Progenitor cell of endocrine pancreas (in vitro differentiated cells): ENCODE results near the gene PRKCE. TPM values are rescaled to one million over a fixed set of nuclear protein-coding genes. Genes with fewer than 3 reads are reported as not detected.
A peak's percentile ranks its signal among the peaks of the same experiment; 100 is the strongest.

Source experiments
- DNase-seq: peaks from one replicate; pipeline ENCODE4 v3.0.0; 2021; ENCODE audit warnings: low spot score; ENCODE audit not compliant: unreplicated experiment
- H3K27ac Mint-ChIP-seq: 2 replicates; pipeline ENCODE4 v1.8.0; 2021; ENCODE audit warnings: mild to moderate bottlenecking, moderate library complexity, mixed read lengths
- H3K27me3 Mint-ChIP-seq: 2 replicates; pipeline ENCODE4 v1.8.0; 2021; ENCODE audit warnings: mixed read lengths
- H3K36me3 Mint-ChIP-seq: 2 replicates; pipeline ENCODE4 v1.8.0; 2022; ENCODE audit warnings: mixed read lengths; ENCODE audit not compliant: insufficient read depth
- H3K4me1 Mint-ChIP-seq: 2 replicates; pipeline ENCODE4 v1.8.0; 2021; ENCODE audit warnings: low read depth, mixed read lengths
- H3K4me3 Mint-ChIP-seq: 2 replicates; pipeline ENCODE4 v1.8.0; 2021; ENCODE audit warnings: low read depth, mild to moderate bottlenecking, moderate library complexity, mixed read lengths
- H3K9me3 Mint-ChIP-seq: 2 replicates; pipeline ENCODE4 v1.8.0; 2021; ENCODE audit warnings: low read depth, mixed read lengths
- CTCF ChIP-seq: fragments of 200-600 bp; sonication (generic); IDR thresholded peaks from one replicate; pipeline ENCODE4 v1.5.0; 2021; ENCODE audit warnings: antibody characterized with exemption, mild to moderate bottlenecking; ENCODE audit not compliant: unreplicated experiment
- total RNA-seq: library from RNA; stranded (reverse); gene quantifications from 2 replicates; pipeline ENCODE4 v1.2.1, GENCODE V29; 2021

Gene PRKCE
- total RNA-seq, 1 donor from 2014 or later, result 4.2 TPM

GRCh38 chr2:46051085-46051484, 399.6 kb downstream of the PRKCE start:
- Mint-ChIP-seq H3K27ac (no peak overlapping the region), H3K9me3 (peaks cover 2% of the 10 kb centered on the region), H3K4me1 (peaks cover 2% of the 10 kb centered on the region), H3K4me3 (no peak overlapping the region), H3K36me3 (no peaks in the 10 kb centered on the region), H3K27me3 (no peaks in the 10 kb centered on the region)
- no peak for TF ChIP-seq CTCF
- no peak for DNase-seq

- Mint-ChIP-seq H3K9me3 (peaks cover 2% of the 10 kb centered on the region), H3K27me3 (no peaks in the 10 kb centered on the region), H3K36me3 (no peaks in the 10 kb centered on the region), H3K4me3 (no peak overlapping the region), H3K27ac (no peak overlapping the region), H3K4me1 (peaks cover 2% of the 10 kb centered on the region)
- TF ChIP-seq CTCF, result no peak
- DNase-seq, result no peak
Measured at GRCh38 chr2:46053564-46053963, 402.1 kb downstream of the PRKCE start.

- no peak for TF ChIP-seq CTCF
- H3K4me1 Mint-ChIP-seq, result no peaks in the 10 kb centered on the region
- peaks cover 2% of the 10 kb centered on the region for H3K9me3 Mint-ChIP-seq
- no peak for DNase-seq
- no peaks in the 10 kb centered on the region for H3K36me3 Mint-ChIP-seq
- no peak overlapping the region for H3K4me3 Mint-ChIP-seq
- H3K27me3 Mint-ChIP-seq, result no peaks in the 10 kb centered on the region
- no peak overlapping the region for H3K27ac Mint-ChIP-seq
Measured at GRCh38 chr2:46056541-46056940, 405.1 kb downstream of the PRKCE start.

- Mint-ChIP-seq H3K27ac (no peak overlapping the region), H3K9me3 (peaks cover 2% of the 10 kb centered on the region), H3K27me3 (no peaks in the 10 kb centered on the region), H3K36me3 (no peaks in the 10 kb centered on the region), H3K4me1 (peaks cover 2% of the 10 kb centered on the region), H3K4me3 (no peak overlapping the region)
- no peak for DNase-seq
- no peak for TF ChIP-seq CTCF
Measured at GRCh38 chr2:46058140-46058539, 406.7 kb downstream of the PRKCE start.

GRCh38 chr2:46062637-46063412, 411.4 kb downstream of the PRKCE start:
- TF ChIP-seq CTCF, result peak; percentile 91
- H3K27me3 Mint-ChIP-seq, result no peaks in the 10 kb centered on the region
- DNase-seq, result peak; percentile 72
- no peaks in the 10 kb centered on the region for H3K9me3 Mint-ChIP-seq
- no peak overlapping the region for H3K4me3 Mint-ChIP-seq
- H3K36me3 Mint-ChIP-seq, result no peaks in the 10 kb centered on the region
- no peak overlapping the region for H3K27ac Mint-ChIP-seq
- peaks cover 2% of the 10 kb centered on the region for H3K4me1 Mint-ChIP-seq
